Inflammatory macrophage treated with lipopolysaccharide for 1 hour (primary cell): ENCODE data around the gene WRAP73.

Source experiments
- DNase-seq, 2 donors: peaks; one replicate each; pipeline ENCODE4 v3.0.0-alpha.2; 2020 to 2022

The WRAP73 gene

GRCh38 chr1:3681898-3682806 lies 32.2 kb upstream of the WRAP73 start:
- DNase-seq: no peak

GRCh38 chr1:3681231-3681897 lies 31.5 kb upstream of the WRAP73 start:
- DNase-seq: no peak

GRCh38 chr1:3680488-3681230 lies 30.8 kb upstream of the WRAP73 start:
- no peak for DNase-seq

GRCh38 chr1:3679799-3680453 lies 30.0 kb upstream of the WRAP73 start:
- DNase-seq: no peak

- no peak for DNase-seq
These were observed 29.2 kb upstream of the WRAP73 start for GRCh38 chr1:3679098-3679555.

- no peak for DNase-seq
These were observed 28.6 kb upstream of the WRAP73 start for GRCh38 chr1:3678361-3679097.

- peak; percentile 44 to 64 for DNase-seq
These were observed 27.6 kb upstream of the WRAP73 start for GRCh38 chr1:3677484-3677883.

GRCh38 chr1:3676581-3677470 lies 26.9 kb upstream of the WRAP73 start:
- peak; percentile 59 to 75 for DNase-seq

GRCh38 chr1:3675436-3675835 lies 25.5 kb upstream of the WRAP73 start:
- no peak for DNase-seq

GRCh38 chr1:3674100-3675094 lies 24.5 kb upstream of the WRAP73 start:
- DNase-seq: peak; percentile 71 to 86

- peak in 1 of 2 donors; percentile 51 for DNase-seq
These were observed 23.6 kb upstream of the WRAP73 start for GRCh38 chr1:3673381-3674099.

- DNase-seq: no peak
These were observed 23.1 kb upstream of the WRAP73 start for GRCh38 chr1:3672971-3673361.

- DNase-seq: no peak
These were observed 22.5 kb upstream of the WRAP73 start for GRCh38 chr1:3672231-3672970.

- DNase-seq: peak in 1 of 2 donors; percentile 54
These were observed 21.7 kb upstream of the WRAP73 start for GRCh38 chr1:3671371-3672180.

- DNase-seq: no peak
These were observed 20.9 kb upstream of the WRAP73 start for GRCh38 chr1:3670823-3671265.

GRCh38 chr1:3669971-3670431 lies 20.1 kb upstream of the WRAP73 start:
- no peak for DNase-seq

GRCh38 chr1:3669421-3669821 lies 19.5 kb upstream of the WRAP73 start:
- no peak for DNase-seq
